HepG2 (cell line): Measurements from ENCODE around the gene RUVBL1. TPM values are rescaled to one million over a fixed set of nuclear protein-coding genes. Genes with fewer than 3 reads are reported as not detected.

ENCODE experiments used
- FOXJ3 ChIP-seq: sonication (generic); formaldehyde crosslinking; IDR thresholded peaks from 2 replicates; pipeline ENCODE4 v1.4.0; 2020; ENCODE audit warnings: missing genetic modification reagents, mild to moderate bottlenecking, borderline replicate concordance
- NFYB ChIP-seq: sonication (generic); formaldehyde crosslinking; IDR thresholded peaks from 2 replicates; pipeline ENCODE4 v1.4.0; 2020; ENCODE audit warnings: missing genetic modification reagents
- PAX8 ChIP-seq: sonication (generic); formaldehyde crosslinking; IDR thresholded peaks from 2 replicates; pipeline ENCODE4 v1.8.0; 2022; ENCODE audit warnings: mild to moderate bottlenecking, missing genetic modification reagents, borderline replicate concordance
- RFXAP ChIP-seq: sonication (generic); formaldehyde crosslinking; IDR thresholded peaks from 2 replicates; pipeline ENCODE4 v1.4.0; 2020; ENCODE audit warnings: missing genetic modification reagents, borderline replicate concordance
- SNAI1 ChIP-seq: sonication (generic); formaldehyde crosslinking; IDR thresholded peaks from 2 replicates; pipeline ENCODE4 v1.5.0; 2020; ENCODE audit warnings: mild to moderate bottlenecking, missing genetic modification reagents, borderline replicate concordance
- SPEN ChIP-seq: sonication (generic); formaldehyde crosslinking; IDR thresholded peaks from 2 replicates; pipeline ENCODE4 v1.5.1; 2020; ENCODE audit warnings: low read depth, mild to moderate bottlenecking, missing genetic modification reagents
- ZBTB38 ChIP-seq: sonication (generic); formaldehyde crosslinking; IDR thresholded peaks from 2 replicates; pipeline ENCODE4 v1.5.1; 2020; ENCODE audit warnings: mild to moderate bottlenecking, missing genetic modification reagents
- ZFP1 ChIP-seq: IDR thresholded peaks from 2 replicates; pipeline ENCODE4 v1.6.1; 2016
- ZNF264 ChIP-seq: sonication (generic); formaldehyde crosslinking; IDR thresholded peaks from 2 replicates; pipeline ENCODE4 v1.4.0; 2020; ENCODE audit warnings: missing genetic modification reagents
- ZNF296 ChIP-seq: sonication (generic); formaldehyde crosslinking; conservative IDR thresholded peaks from 2 replicates; pipeline ENCODE4 v1.5.0; 2020; ENCODE audit warnings: mild to moderate bottlenecking, missing genetic modification reagents
- ZNF451 ChIP-seq: sonication (generic); formaldehyde crosslinking; IDR thresholded peaks from 2 replicates; pipeline ENCODE4 v1.5.0; 2020; ENCODE audit warnings: mild to moderate bottlenecking, missing genetic modification reagents
- ZNF678 ChIP-seq: sonication (generic); formaldehyde crosslinking; IDR thresholded peaks from 2 replicates; pipeline ENCODE4 v1.4.0; 2020; ENCODE audit warnings: mild to moderate bottlenecking, missing genetic modification reagents
- ZNF737 ChIP-seq: sonication (generic); formaldehyde crosslinking; IDR thresholded peaks from 2 replicates; pipeline ENCODE4 v1.5.0; 2020; ENCODE audit warnings: missing genetic modification reagents, mild to moderate bottlenecking, borderline replicate concordance
- polyA plus RNA-seq, 8 experiments: library from polyadenylated mRNA; depleted of rRNA in 3 of 8; stranded (reverse) in 7 of 8; unstranded in 1 of 8; fragments of >200 nt; fragmentation: Illumina TruSeq in 4 of 8; extraction: Trizol in 4 of 8; gene quantifications; 2 replicates each; pipeline versions ENCODE4 v1.2.1 to v1.2.3, GENCODE V29; 2011 to 2016; ENCODE audit warnings: low read depth in 4 of 8, missing spikeins in 1 of 8, mixed read lengths in 1 of 8; ENCODE audit not compliant: insufficient read depth in 1 of 8
- total RNA-seq, 5 experiments: library from RNA; depleted of rRNA; stranded (reverse); fragments of >200 nt; fragmentation: Illumina TruSeq; extraction: Trizol; gene quantifications; 2 replicates each; pipeline ENCODE4 v1.2.3, GENCODE V29; 2016; ENCODE audit warnings: low read depth in 1 of 5
- TF ChIP-seq, protein P1 (sequence below): IDR thresholded peaks from 2 replicates; pipeline ENCODE4 v1.6.1; 2016; ENCODE audit warnings: missing compliant biosample characterization, missing genetic modification reagents, borderline replicate concordance
- TF ChIP-seq, protein P2 (sequence below): sonication (generic); formaldehyde crosslinking; IDR thresholded peaks from 2 replicates; pipeline ENCODE4 v1.5.1; 2020; ENCODE audit warnings: mild to moderate bottlenecking, missing genetic modification reagents
- TF ChIP-seq, protein P3 (sequence below): sonication (generic); formaldehyde crosslinking; IDR thresholded peaks from 2 replicates; pipeline ENCODE4 v1.4.0; 2020; ENCODE audit warnings: missing genetic modification reagents, borderline replicate concordance

RUVBL1 gene
- total and polyA plus RNA-seq, 2 of the 13 experiments (the other 11 are each of a cell fraction or from before 2014, with no cell fraction given), result 32.7 to 86.3 TPM

DNA sequence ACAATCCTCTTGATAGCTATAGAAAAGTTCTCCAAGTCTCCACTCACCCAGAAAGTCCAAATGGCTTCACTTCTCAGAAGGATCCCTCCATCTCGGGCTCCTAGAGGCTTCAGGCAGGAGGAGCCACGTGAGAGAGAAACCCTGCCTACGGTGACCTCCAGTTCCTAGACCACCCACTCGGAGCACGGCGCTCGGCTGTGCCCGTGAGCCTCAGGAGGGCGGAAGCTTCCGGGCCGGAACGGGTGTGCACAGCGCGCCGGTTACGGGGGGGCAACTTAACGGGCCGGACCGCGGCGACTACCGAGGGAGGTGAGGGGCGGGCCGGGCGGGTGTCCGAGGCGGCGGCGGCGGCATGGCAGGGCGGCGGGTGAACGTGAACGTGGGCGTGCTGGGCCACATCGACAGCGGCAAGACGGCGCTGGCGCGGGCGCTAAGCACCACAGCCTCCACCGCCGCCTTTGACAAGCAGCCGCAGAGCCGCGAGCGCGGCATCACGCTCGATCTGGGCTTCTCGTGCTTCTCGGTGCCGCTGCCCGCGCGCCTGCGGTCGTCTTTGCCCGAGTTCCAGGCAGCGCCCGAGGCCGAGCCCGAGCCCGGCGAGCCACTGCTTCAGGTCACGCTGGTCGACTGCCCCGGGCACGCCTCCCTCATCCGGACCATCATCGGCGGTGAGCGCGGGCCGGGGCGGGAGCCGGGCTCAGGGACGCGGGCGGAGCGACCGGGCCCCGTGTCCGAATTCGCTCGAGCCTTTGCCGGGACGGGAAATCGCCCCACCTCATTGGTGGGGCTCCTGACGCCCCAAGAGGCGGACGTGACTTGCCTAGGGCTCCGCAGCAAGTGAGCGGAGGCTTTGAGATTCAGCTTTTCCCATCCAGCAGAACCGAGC lies 29.8 kb upstream of the RUVBL1 start, which contains the start of gene EEFSEC (continued):
- no peak for TF ChIP-seq SNAI1
- peak; percentile 94 for TF ChIP-seq ZBTB38 (CRISPR knock-in tag)
- TF ChIP-seq, protein P1, sequence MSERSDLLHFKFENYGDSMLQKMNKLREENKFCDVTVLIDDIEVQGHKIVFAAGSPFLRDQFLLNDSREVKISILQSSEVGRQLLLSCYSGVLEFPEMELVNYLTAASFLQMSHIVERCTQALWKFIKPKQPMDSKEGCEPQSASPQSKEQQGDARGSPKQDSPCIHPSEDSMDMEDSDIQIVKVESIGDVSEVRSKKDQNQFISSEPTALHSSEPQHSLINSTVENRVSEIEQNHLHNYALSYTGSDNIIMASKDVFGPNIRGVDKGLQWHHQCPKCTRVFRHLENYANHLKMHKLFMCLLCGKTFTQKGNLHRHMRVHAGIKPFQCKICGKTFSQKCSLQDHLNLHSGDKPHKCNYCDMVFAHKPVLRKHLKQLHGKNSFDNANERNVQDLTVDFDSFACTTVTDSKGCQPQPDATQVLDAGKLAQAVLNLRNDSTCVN (CRISPR knock-in tag), result peak; percentile 90
- no peak for TF ChIP-seq FOXJ3 (CRISPR knock-in tag)
- TF ChIP-seq, protein P2, sequence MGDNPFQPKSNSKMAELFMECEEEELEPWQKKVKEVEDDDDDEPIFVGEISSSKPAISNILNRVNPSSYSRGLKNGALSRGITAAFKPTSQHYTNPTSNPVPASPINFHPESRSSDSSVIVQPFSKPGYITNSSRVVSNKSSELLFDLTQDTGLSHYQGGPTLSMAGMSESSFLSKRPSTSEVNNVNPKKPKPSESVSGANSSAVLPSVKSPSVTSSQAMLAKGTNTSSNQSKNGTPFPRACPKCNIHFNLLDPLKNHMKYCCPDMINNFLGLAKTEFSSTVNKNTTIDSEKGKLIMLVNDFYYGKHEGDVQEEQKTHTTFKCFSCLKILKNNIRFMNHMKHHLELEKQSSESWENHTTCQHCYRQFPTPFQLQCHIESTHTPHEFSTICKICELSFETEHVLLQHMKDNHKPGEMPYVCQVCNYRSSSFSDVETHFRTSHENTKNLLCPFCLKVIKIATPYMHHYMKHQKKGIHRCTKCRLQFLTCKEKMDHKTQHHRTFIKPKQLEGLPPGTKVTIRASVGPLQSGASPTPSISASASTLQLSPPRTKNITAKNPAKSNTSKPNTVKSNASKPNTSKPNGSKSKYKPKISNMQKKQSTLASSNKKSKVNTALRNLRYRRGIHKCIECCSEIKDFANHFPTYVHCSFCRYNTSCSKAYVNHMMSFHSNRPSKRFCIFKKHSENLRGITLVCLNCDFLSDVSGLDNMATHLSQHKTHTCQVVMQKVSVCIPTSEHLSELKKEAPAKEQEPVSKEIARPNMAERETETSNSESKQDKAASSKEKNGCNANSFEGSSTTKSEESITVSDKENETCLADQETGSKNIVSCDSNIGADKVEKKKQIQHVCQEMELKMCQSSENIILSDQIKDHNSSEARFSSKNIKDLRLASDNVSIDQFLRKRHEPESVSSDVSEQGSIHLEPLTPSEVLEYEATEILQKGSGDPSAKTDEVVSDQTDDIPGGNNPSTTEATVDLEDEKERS (CRISPR knock-in tag), result peak; percentile 57; the same call in 1 of the 2 replicates
- TF ChIP-seq, protein P3, sequence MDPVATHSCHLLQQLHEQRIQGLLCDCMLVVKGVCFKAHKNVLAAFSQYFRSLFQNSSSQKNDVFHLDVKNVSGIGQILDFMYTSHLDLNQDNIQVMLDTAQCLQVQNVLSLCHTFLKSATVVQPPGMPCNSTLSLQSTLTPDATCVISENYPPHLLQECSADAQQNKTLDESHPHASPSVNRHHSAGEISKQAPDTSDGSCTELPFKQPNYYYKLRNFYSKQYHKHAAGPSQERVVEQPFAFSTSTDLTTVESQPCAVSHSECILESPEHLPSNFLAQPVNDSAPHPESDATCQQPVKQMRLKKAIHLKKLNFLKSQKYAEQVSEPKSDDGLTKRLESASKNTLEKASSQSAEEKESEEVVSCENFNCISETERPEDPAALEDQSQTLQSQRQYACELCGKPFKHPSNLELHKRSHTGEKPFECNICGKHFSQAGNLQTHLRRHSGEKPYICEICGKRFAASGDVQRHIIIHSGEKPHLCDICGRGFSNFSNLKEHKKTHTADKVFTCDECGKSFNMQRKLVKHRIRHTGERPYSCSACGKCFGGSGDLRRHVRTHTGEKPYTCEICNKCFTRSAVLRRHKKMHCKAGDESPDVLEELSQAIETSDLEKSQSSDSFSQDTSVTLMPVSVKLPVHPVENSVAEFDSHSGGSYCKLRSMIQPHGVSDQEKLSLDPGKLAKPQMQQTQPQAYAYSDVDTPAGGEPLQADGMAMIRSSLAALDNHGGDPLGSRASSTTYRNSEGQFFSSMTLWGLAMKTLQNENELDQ (CRISPR knock-in tag), result peak; percentile 77; the same call in 1 of the 2 replicates
- TF ChIP-seq ZNF296 (CRISPR knock-in tag), result 0 out of 2 replicates have a peak, but pooled peaks have one; percentile 56
- peak; percentile 91 for TF ChIP-seq SPEN
- TF ChIP-seq ZFP1 (CRISPR knock-in tag), result 0 out of 2 replicates have a peak, but pooled peaks have one; percentile 55
- TF ChIP-seq ZNF451 (CRISPR knock-in tag), result peak; percentile 92
- TF ChIP-seq RFXAP (CRISPR knock-in tag), result peak; percentile 80; the same call in 1 of the 2 replicates
- peak; percentile 36 for TF ChIP-seq PAX8 (CRISPR knock-in tag)
- TF ChIP-seq ZNF678 (CRISPR knock-in tag), result 0 out of 2 replicates have a peak, but pooled peaks have one; percentile 34
- peak; percentile 56; the same call in 1 of the 2 replicates for TF ChIP-seq ZNF264 (CRISPR knock-in tag)
- TF ChIP-seq ZNF737 (CRISPR knock-in tag), result no peak
- peak; percentile 70 for TF ChIP-seq NFYB (CRISPR knock-in tag)
